ENCODE data around the gene CCDC9B. TPM values are rescaled to one million over a fixed set of nuclear protein-coding genes. Genes with fewer than 3 reads are reported as not detected.

Gene CCDC9B
- total RNA-seq, 1 experiment from 2014 or later, result 5.9 TPM

DNA sequence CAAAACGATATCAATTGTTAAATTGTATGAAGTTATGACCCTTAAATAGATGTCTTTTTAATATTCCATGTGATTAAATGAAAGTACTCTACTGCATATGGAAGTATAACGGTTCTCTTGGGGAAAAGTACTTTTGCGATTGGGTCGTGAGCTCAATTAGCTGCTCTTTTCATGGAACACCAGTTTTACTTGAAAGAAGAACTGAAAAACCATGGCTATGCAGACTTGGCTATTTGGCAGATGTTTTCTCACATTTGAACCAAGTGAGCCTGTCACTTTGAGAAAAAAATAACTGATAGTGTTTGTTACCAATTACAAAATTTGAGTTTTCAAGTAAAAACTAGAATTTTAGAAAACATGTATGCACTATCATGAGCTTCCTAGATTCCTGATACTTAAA, 23.2 kb downstream of the CCDC9B start:
- no peak for DNase-seq (ENCODE audit: low spot score)
- in situ Hi-C loops (cut with HindIII; ENCODE audit: low sequenced_read_pairs), result no loop called here

DNA sequence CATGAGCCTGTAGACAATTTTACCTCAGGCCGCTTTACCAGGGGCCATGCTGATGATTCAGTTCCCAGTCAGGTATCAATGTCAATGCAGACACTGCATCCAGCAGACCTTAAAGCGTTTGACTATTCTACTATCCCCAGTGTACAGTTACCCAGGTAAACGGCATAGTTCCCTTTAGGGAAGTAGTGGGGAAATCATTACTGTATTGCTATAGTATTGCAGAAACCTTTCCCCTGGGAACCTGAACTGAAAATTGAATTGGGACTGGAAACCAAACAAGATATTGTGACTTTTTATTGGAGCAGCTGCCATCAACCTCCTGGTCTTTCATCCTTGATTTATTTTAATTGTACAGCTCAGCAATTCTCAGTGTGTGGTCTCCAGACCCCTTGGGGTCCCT, 23.8 kb downstream of the CCDC9B start:
- no peak for DNase-seq (ENCODE audit: low spot score)
- in situ Hi-C loops (cut with HindIII; ENCODE audit: low sequenced_read_pairs), result no loop called here

DNA sequence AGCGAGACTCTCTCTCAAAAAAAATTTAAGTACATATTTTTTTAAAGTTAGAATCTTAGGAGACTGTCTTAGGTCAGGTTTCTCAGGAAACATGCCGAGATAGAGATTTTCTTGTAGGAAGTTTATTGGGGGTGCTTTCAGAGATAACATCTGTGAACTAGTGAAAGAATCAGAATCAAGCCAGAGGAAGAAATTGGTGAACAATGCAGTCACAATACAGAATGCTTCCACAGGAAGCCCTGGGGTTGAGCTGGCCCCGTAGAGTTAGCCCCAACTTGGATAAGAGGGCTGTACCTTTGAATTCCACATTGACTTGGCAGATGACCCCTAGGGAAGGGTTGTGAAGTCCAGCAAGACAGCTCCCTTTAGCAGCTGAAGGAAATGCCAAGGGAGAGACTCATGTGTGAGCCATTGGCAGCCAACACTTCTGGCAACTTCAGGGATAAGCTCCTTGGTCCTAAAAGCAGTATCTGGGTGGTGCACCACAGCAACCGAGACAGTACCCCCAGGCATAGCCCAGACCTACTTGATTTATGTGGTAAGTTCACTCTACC, 25.9 kb downstream of the CCDC9B start:
- in situ Hi-C loops (cut with HindIII; ENCODE audit: low sequenced_read_pairs), result no loop called here
- DNase-seq (ENCODE audit: low spot score), result no peak

DNA sequence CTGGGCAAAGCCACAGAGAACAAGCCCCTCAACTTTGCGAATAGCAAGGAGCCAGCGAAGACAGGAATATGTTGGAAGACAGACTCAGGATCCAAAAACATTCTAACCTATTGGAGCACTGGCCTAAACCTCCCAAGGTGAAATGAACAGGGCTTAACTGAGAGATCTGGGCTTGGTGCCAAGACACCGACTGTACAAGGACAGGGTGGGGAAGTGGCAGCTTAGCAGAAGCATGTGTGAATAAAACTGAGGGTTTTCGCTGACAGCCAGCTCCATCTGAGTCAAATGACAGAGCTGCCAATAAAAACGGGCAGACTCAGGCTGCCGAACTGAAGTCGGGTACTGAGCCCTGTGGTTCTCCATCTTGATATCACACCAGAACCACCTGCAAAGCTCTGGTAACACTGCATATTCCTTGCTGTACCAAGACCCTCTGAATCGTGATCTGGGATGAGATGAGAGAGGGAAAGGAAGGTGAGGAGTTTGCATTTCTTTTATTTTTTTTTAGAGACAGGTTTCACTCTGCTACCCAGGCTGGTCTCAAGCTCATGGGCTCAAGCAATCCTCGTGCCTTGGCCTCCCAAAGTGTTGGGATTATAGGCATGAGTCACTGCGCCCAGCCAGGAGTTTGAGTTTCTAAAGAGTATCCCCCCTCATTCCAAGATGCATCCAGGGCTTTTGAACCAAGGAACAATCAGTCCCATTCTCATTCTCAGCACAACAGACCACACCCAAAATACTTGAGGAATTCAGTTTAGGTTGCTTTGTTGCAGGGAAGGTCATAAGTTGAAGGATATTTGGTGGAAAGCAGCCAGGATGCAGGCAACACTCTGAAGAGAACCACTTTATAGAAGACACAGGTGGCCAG, 27.0 kb downstream of the CCDC9B start:
- in situ Hi-C loops (cut with HindIII; ENCODE audit: low sequenced_read_pairs), result no loop called here
- peak; percentile 87 for DNase-seq (ENCODE audit: low spot score)

DNA sequence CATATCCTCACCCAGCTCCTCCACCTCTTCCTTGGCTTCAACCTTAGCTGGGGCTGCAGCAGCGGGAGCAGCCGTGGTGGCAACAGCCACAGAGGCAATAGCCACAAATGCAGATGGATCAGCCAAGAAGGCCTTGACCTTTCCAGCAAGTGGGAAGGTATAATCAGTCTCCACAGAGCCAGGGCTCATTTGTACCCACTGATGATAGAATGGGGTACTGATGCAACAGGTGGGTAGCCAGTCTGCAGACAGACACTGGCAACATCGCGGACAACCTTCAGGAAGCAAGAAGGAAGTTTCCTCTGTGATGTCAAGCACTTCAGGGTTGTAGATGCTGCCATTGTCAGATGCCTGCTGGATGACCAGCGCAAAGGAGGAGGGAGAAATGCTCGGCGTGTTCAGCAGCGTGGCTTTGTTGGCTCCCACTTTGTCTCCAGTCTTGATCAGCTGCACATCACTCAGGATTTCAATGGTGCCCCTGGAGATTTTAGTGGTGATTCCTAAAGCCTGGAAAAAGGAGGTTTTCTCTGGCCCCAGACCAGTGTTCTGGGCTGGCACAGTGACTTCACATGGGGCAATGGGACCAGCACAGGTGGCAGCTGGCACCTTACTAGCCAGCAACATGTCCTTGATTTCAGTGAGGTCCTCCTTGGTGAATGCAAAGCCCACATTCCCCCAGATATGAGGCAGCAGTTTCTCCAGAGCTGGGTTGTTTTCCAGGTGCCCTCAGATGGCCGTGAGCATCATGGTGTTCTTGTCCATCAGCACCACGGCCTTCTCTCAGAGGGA, 28.2 kb downstream of the CCDC9B start:
- in situ Hi-C loops (cut with HindIII; ENCODE audit: low sequenced_read_pairs), result no loop called here
- DNase-seq (ENCODE audit: low spot score), result no peak

DNA sequence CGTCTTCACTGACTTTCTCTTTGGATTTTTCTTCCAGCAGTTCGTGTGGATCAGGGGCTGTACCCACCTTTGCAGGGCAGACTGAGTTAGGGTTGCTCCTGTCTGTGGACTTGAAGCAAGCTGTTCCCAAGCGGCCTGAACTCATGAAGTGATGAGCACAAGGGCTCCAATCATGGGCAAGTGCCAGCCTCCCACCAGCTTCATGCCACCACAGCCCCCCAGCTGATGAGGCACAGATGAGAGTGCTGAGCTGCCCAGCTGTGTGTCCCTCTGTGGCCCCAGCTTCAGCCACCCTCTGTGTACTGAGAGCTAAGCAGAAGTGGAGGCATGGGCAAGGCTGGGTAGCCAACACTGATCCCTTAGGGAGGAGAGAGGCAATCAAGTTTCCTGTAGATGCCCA, 29.7 kb downstream of the CCDC9B start:
- in situ Hi-C loops (cut with HindIII; ENCODE audit: low sequenced_read_pairs), result no loop called here
- DNase-seq (ENCODE audit: low spot score), result no peak

DNA sequence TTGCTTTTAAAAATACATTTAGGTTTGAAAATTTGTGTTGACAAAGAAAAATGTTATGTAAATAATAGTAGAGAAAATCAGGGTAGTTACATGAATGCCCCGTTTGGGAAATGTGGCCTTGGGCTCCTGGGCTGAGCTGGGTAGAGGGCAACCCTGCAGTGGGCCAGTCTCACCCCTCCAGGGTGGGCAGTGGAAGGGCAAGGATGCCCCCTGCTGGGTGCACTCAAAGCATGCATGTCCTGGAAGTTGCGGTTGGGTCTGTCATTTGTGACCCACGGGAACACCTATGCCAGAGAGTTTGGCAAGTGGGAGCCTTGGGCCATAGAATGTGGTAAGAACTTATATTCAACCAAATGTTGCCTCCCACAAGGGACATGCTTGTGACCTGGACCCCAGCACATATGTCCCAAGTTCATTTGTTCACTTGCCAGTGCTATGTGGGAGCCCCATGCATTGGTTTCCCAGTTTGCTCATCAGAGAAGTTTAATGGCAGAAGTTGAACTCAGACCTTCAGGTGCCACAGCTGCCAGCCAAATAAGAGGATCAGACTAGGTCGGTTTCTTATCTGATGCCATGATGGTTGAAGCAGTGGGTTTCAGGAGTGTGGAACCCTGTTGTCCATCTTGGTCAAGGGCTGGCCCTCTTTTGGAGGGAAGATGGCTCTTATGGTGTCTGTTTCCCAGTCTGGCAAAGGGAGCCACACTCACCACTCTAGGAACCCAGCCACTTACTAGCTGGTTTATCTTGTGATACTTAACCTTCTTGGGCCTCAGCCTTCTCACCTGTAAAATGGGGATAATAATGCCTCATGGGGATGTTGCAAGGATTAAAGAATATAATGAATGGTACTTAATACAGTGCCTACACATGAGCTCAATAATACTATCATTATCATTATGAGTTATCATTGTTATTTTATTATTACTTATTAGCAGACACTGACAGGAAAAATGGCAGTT, 30.5 kb downstream of the CCDC9B start:
- in situ Hi-C loops (cut with HindIII; ENCODE audit: low sequenced_read_pairs), result no loop called here
- DNase-seq (ENCODE audit: low spot score), result no peak

DNA sequence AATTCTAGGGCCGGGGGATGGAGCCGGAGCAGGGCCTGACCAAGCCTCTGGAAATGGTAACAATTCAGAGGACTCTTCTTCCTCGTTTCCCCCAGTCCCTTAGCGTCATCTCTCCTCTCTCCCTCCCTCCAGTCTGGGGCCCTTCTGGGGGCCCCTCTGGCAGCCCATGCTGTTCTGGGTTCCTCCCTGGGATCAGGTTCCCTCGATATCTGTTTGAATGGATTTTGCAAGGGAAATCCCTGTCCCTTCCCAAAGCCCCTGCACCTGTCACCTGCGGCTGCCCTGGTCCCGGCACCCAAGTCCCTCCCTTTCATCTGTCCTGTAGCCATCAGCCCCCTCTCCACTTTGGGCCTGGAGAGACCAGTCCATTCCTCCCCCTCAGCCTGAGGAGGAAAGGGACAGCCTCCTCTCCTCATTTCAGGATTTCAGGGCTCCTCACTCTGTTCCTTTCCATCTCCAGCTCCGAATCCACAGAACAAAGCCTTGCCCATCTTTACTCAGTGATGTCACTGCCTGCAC, 31.3 kb downstream of the CCDC9B start:
- in situ Hi-C loops (cut with HindIII; ENCODE audit: low sequenced_read_pairs), result no loop called here
- no peak for DNase-seq (ENCODE audit: low spot score)

DNA sequence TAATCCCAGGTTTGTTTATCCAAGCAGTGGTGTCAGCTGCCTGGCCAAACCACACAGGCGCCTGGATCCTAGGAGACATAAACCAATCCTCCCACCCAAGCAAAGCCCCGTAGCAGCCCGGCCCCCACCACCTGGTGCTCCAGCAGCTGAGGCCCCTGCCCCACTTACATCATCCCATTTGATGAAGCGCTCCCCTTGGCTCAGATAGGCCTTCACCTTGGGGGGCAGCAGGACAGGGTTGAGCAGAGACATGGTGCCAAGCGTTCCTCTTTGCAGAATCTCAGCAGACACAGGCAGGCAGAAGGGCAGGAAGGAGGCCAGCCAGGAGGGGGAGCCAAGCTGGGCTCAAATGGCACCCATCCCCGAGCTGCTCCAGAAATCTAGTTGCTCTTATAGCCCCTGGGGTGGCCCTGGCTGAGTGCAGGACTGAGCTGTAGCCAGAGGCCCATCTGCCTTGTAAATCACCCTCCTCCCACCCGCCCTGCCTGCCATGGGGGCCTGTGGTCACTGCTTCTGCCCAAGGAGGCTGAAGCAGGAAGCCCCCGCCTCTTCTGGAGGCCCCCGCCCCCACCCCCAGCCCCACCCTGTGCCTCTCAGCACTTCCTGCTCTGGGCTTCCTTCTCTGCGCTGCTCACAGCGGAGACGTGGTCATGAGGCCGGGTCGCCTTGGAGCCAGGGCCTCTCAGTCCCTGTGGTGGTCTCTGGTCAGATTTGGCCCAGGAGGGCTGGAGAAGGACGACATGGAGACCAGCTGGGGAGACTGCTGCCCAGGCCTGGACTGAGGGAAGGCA, 33.1 kb downstream of the CCDC9B start, which contains the start of gene PLCB2:
PLCB2 (minus strand) TSS at position 515 of the 791 bp plus-strand sequence; CDS start at position 252, 263 bp downstream.
- DNase-seq (ENCODE audit: low spot score), result no peak
- in situ Hi-C loops (cut with HindIII; ENCODE audit: low sequenced_read_pairs), result no loop called here

DNA sequence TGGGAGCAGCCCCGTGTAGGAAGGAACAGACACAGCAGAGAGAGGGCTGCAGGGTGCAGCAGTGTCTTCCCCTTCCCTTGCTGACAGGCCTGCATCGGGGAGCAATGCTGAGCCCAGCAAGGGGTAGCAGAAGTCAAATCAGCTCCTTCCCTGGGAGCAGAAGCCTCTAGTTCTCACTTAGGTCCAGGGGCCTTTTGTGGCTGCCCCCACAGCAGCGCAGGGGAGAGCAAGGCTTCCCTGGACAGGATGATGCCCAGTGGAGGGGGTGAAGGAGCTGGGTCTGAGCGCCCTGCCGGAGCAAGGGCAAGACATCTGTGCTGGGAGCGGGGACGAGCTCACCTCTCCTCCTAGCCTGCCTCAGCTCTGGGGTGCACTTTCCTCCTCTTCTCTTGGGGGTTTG, 33.8 kb downstream of the CCDC9B start:
- in situ Hi-C loops (cut with HindIII; ENCODE audit: low sequenced_read_pairs), result no loop called here
- no peak for DNase-seq (ENCODE audit: low spot score)

DNA sequence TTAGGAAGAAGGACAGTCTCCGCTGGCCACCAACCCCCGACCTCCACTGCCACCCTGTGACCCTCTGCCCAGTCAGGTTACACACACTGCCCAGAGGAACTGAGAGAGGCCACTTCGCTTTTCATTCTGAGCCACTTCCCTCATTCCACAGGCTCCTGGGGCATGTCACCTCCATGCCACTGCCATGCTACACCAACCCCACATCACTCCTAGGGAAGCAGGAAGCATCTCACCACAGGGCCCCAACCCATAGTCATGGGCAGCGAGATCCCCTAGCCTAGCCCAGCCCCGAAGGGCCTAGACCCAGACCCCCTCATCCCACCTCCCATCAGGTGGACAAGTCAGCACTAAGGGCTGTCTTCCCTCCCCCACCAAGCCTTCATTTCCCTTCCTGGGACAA, 34.4 kb downstream of the CCDC9B start:
- in situ Hi-C loops (cut with HindIII; ENCODE audit: low sequenced_read_pairs), result no loop called here

DNA sequence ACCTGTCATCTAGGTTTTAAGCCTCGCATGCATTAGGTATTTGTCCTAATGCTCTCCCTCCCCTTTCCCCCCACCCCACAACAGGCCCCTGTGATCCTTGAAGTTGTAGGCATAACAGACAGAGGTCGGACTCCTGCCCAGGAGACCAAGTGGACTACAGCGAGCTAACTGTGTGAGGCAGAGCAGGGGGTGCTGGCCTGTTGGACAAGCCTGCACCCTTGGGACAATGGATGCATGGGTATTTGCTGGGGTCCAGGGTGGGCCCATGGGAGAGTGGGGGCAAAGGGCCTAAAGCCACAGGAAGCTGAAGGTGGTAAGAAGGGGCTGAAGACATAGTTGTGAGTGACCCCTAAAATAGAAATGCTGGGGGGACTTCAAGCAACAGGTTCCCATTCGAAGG, 35.5 kb downstream of the CCDC9B start:
- in situ Hi-C loops (cut with HindIII; ENCODE audit: low sequenced_read_pairs), result no loop called here

More for the DNA sequence above, 34.4 kb downstream of the CCDC9B start:
- DNase-seq (ENCODE audit: low spot score), result no peak

DNA sequence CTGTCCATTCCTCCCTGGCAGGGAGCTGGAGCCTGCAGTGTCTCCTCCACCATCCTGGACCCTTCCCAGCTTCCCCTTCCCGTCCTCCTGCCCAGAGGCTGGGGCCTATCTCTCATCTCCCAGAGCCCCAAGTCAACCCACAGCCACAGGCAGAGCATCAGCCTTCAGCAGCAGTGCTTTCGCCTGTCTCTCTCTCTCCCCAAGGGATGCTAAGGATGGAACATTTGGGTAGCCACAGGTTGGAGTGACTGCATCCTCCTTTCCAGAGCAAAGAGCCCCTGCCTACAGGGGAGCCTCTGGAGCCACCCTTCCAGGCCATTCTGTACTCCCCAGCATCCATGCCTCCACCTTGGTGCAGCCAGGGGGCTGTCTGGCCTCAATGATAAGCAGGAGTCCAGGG, 37.2 kb downstream of the CCDC9B start:
- no peak for DNase-seq (ENCODE audit: low spot score)
- in situ Hi-C loops (cut with HindIII; ENCODE audit: low sequenced_read_pairs), result no loop called here

More for the DNA sequence above, 35.5 kb downstream of the CCDC9B start:
- no peak for DNase-seq (ENCODE audit: low spot score)

DNA sequence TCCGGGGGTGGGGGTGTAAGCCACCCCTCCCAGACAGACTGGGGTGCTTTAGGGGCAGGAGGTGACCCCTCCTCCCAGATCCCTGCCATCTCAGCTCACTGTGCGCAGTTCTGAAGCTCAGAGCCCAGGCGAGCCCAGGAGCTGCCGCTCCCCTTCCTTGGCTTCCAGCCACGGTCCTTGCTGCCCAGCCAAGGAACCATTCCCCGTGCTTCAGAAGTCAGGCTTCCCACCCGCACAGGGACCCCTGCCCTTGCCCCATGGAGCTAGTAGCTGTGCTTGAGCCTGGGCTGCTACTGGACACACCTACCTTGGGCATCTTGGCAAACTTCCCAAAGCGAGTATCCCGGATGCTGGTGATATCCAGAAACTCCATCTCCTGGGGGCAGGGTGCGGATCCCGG, 37.8 kb downstream of the CCDC9B start:
- in situ Hi-C loops (cut with HindIII; ENCODE audit: low sequenced_read_pairs), result no loop called here
- DNase-seq (ENCODE audit: low spot score), result no peak

DNA sequence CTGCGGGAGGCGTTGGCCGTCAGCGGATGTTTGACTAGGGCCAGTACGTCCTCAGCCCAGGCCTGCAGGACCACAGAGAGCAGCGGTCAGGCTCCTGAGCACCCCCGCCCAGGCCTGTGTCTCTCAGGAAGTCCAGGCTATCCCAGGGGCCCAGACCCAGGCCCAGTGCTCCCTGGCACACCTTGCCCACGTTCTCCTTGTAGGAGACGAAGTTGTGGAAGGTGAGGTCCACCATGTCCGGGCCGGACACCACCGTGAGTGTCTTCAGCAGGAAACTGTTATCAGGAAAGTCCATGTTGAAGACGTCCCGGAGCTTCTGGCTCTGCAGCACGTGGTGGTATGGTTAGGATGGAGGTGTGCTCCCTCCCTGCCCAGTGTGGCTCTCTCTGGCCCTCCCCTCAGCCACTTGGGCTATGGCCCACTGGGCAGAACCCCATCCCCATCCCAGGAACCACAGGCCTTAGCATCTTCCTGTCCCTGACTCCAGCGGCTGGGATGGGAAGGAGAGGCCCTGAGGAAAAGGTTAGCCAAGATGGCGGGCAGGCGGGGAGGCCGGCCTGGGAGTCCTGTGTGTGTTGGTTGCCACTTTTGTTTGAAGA, 38.4 kb downstream of the CCDC9B start:
- in situ Hi-C loops (cut with HindIII; ENCODE audit: low sequenced_read_pairs), result no loop called here
- DNase-seq (ENCODE audit: low spot score), result no peak

DNA sequence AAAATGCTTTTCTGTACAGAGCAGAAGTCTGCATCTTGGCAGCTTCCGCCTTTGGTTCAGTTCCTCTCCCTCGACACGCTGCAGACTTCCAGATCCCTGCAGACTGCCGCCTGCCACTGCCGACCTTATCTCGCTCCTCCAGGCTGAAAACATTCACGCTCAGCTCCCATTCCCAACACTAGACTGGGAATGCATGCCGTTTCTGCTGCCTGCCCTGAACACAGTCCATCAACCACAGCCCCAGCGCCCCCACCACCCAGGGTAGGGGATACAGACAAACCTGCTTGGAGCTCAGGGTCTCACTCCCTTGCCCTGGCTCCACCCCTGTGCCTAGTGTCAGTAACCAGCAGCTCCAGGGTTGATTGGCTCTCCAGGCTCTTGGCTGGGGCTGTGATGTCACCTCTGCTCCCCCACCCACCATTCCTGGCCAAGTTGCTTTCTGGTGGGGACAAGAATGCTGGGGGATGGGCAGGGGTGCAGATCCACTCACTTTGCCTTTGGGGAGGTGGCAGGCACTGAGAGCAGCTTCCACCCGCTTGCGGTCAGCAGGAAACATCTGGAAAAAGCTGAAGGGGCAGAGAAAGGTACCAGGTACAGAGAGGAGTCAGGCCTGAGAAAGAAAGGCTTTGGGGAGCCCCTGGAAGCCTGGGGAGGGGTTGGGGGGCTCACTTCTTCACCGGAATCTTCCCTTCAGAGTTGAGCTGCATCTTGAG, 39.1 kb downstream of the CCDC9B start:
- no peak for DNase-seq (ENCODE audit: low spot score)
- in situ Hi-C loops (cut with HindIII; ENCODE audit: low sequenced_read_pairs), result no loop called here

DNA sequence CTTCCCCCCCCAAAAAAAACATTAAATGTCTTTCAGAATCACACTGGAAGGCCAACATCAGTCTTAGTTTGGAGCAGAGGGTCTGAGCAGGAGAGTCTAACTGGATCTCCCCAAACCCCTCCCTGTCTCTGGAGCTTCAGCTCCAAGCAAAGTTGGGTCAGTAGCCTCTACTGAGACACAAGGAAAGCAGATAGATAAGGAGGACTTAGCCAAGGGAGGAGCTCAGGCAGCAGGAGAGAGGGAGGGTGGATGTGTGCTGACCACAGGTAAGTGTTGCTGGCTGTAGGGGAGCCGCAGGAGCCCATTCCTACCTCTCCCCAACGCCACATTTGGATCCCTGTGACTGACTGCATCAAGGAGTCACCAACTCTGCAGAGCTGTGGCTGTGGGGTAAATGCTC, 40.0 kb downstream of the CCDC9B start:
- DNase-seq (ENCODE audit: low spot score), result no peak
- in situ Hi-C loops (cut with HindIII; ENCODE audit: low sequenced_read_pairs), result no loop called here

Measured in G401 (cell line).